Thyroid gland (tissue), 4 donors: ENCODE results near the gene OLFM1. TPM values are rescaled to one million over a fixed set of nuclear protein-coding genes. Genes with fewer than 3 reads are reported as not detected.

Source experiments
- DNase-seq, 2 donors: peaks; one replicate each; pipeline ENCODE4 v3.0.0-alpha.2; 2019
- H3K27ac ChIP-seq, 3 donors: fragments of 200-600 bp; sonication (generic); 1 replicate in 2 of 3; 2 replicates in 1 of 3; pipeline ENCODE4 v1.5.1; 2016 to 2019; ENCODE audit warnings: mild to moderate bottlenecking in 1 of 3, moderate library complexity in 1 of 3
- H3K27me3 ChIP-seq: fragments of 200-600 bp; sonication (generic); one replicate; pipeline ENCODE4 v1.5.1; 2019
- H3K36me3 ChIP-seq, 2 donors: fragments of 200-600 bp; sonication (generic); one replicate each; pipeline ENCODE4 v1.5.1; 2016 to 2019
- H3K4me1 ChIP-seq, 2 donors: fragments of 200-600 bp; sonication (generic); one replicate each; pipeline ENCODE4 v1.5.1; 2017 to 2019
- H3K4me3 ChIP-seq, 3 donors: fragments of 200-600 bp; sonication (generic); replicated peaks in 1 of 3; 1 replicate in 2 of 3; 2 replicates in 1 of 3; pipeline ENCODE4 v1.5.1; 2016; ENCODE audit warnings: mild to moderate bottlenecking in 1 of 3
- H3K9me3 ChIP-seq: fragments of 200-600 bp; sonication (generic); one replicate; pipeline ENCODE4 v1.5.1; 2017
- CTCF ChIP-seq, 6 experiments: fragments of 200-600 bp in 3 of 6; fragments of 450-650 bp in 3 of 6; sonication (generic) in 3 of 6; IDR thresholded peaks; one replicate each; pipeline ENCODE4 v1.5.1; 2016 to 2019; ENCODE audit warnings: antibody characterized with exemption in 6 of 6, mild to moderate bottlenecking in 2 of 6, inconsistent platforms in 1 of 6, moderate library complexity in 1 of 6
- POLR2A ChIP-seq, 2 donors: fragments of 450-650 bp; IDR thresholded peaks; one replicate each; pipeline ENCODE4 v1.6.1; 2017; ENCODE audit warnings: antibody characterized with exemption in 2 of 2, mild to moderate bottlenecking in 2 of 2, moderate library complexity in 1 of 2
- WGBS, 2 donors: methylation state at CpG; one replicate each; pipeline ENCODE4 v1.1.5; 2017; 5-methylcytosine and 5-hydroxymethylcytosine counted together
- intact Hi-C: fragments of 100-400 bp; cut with DNase I; formaldehyde crosslinking; loops from one replicate; pipeline ENCODE4 v1.15.1; 2023
- total RNA-seq, 4 donors: library from RNA; depleted of rRNA; stranded (reverse); fragments of >200 nt; gene quantifications; one replicate each; pipeline ENCODE4 v1.2.3, GENCODE V29; 2016

The OLFM1 gene
- total RNA-seq, 4 donors from 2014 or later: 7.2 to 25.8 (median 17.4) TPM

- intact Hi-C loops: no loop called here
These were observed 40.5 kb downstream of the OLFM1 start for GRCh38 chr9:135127718-135128670.

GRCh38 chr9:135129137-135129695, 41.7 kb downstream of the OLFM1 start:
- no peak for DNase-seq
- H3K36me3 ChIP-seq: no peaks in the 10 kb centered on the region
- no peaks in the 10 kb centered on the region for H3K9me3 ChIP-seq
- TF ChIP-seq CTCF (IDR thresholded peaks at IDR 0.05) (no peak), POLR2A (IDR thresholded peaks at IDR 0.05) (no peak)
- intact Hi-C loops: no loop called here
- whole genome bisulfite sequencing, 2 donors: 86 to 89% methylated on average over 7 of the region's 7 CpGs
- peaks cover 0 to 8% of the 10 kb centered on the region in 2 donors for H3K4me1 ChIP-seq
- H3K27ac ChIP-seq: no peak overlapping the region
- H3K27me3 ChIP-seq: no peaks in the 10 kb centered on the region
- no peak overlapping the region for H3K4me3 ChIP-seq

More at GRCh38 chr9:135127718-135128670, 40.5 kb downstream of the OLFM1 start:
- H3K27ac ChIP-seq: no peak overlapping the region
- H3K36me3 ChIP-seq: no peaks in the 10 kb centered on the region
- WGBS, 2 donors: 67 to 70% methylated on average over 21 to 22 of the region's 23 CpGs
- H3K27me3 ChIP-seq: no peaks in the 10 kb centered on the region
- H3K9me3 ChIP-seq: no peaks in the 10 kb centered on the region
- TF ChIP-seq CTCF (IDR thresholded peaks at IDR 0.05) (no peak), POLR2A (IDR thresholded peaks at IDR 0.05) (no peak)
- H3K4me1 ChIP-seq: peaks cover 4 to 14% of the 10 kb centered on the region in 2 donors
- no peak overlapping the region for H3K4me3 ChIP-seq
- DNase-seq: no peak

GRCh38 chr9:135130207-135130976, 42.9 kb downstream of the OLFM1 start:
- Histone ChIP-seq H3K4me3 (no peak overlapping the region), H3K4me1 (peaks cover 0 to 8% of the 10 kb centered on the region in 2 donors), H3K36me3 (no peaks in the 10 kb centered on the region), H3K27me3 (no peaks in the 10 kb centered on the region), H3K27ac (no peak overlapping the region), H3K9me3 (no peaks in the 10 kb centered on the region)
- intact Hi-C loops: no loop called here
- no peak for TF ChIP-seq CTCF (IDR thresholded peaks at IDR 0.05)
- no peak for TF ChIP-seq POLR2A (IDR thresholded peaks at IDR 0.05)
- DNase-seq: peak; percentile 25 to 35
- WGBS, 2 donors: 61 to 75% methylated on average over 14 to 17 of the region's 18 CpGs

GRCh38 chr9:135131488-135131887, 44.0 kb downstream of the OLFM1 start:
- 83 to 87% methylated on average over 7 to 8 of the region's 8 CpGs for WGBS, 2 donors

More at GRCh38 chr9:135131488-135131887, 44.0 kb downstream of the OLFM1 start:
- no peak for DNase-seq
- Histone ChIP-seq H3K9me3 (no peaks in the 10 kb centered on the region), H3K27me3 (no peaks in the 10 kb centered on the region), H3K27ac (no peak overlapping the region), H3K4me1 (peaks cover 0 to 8% of the 10 kb centered on the region in 2 donors), H3K4me3 (no peak overlapping the region), H3K36me3 (no peaks in the 10 kb centered on the region)
- no peak for TF ChIP-seq POLR2A (IDR thresholded peaks at IDR 0.05)
- no peak for TF ChIP-seq CTCF (IDR thresholded peaks at IDR 0.05)
- intact Hi-C loops: no loop called here
